ENCODE data around the gene SLX4IP.
A peak's percentile ranks its signal among the peaks of the same experiment; 100 is the strongest.

DNA sequence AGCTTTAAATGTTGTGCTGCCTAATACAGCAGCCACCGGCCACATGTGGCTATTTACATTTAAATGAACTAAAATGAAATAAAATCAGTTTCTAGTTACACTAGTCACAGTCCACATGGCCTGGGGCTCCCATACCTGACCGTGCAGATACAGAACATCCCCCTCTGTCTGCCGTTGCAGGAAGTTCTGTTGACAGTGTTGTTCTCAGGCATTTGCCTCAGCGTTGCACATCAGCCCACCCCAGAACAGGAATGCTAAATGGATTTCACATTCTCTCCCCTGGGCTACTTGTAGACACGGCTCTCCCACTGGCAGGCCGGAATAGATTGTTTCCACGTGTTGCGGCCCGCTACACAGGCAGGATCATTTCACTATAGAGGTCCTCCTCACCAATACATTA, 212.4 kb downstream of the SLX4IP start:
- TF ChIP-seq, protein P1, sequence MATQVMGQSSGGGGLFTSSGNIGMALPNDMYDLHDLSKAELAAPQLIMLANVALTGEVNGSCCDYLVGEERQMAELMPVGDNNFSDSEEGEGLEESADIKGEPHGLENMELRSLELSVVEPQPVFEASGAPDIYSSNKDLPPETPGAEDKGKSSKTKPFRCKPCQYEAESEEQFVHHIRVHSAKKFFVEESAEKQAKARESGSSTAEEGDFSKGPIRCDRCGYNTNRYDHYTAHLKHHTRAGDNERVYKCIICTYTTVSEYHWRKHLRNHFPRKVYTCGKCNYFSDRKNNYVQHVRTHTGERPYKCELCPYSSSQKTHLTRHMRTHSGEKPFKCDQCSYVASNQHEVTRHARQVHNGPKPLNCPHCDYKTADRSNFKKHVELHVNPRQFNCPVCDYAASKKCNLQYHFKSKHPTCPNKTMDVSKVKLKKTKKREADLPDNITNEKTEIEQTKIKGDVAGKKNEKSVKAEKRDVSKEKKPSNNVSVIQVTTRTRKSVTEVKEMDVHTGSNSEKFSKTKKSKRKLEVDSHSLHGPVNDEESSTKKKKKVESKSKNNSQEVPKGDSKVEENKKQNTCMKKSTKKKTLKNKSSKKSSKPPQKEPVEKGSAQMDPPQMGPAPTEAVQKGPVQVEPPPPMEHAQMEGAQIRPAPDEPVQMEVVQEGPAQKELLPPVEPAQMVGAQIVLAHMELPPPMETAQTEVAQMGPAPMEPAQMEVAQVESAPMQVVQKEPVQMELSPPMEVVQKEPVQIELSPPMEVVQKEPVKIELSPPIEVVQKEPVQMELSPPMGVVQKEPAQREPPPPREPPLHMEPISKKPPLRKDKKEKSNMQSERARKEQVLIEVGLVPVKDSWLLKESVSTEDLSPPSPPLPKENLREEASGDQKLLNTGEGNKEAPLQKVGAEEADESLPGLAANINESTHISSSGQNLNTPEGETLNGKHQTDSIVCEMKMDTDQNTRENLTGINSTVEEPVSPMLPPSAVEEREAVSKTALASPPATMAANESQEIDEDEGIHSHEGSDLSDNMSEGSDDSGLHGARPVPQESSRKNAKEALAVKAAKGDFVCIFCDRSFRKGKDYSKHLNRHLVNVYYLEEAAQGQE (tag by site-specific recombination; IDR thresholded peaks at IDR 0.05), result no peak
- TF ChIP-seq CTCF (tag by site-specific recombination; IDR thresholded peaks at IDR 0.05), result 0 out of 2 replicates have a peak, but pooled peaks have one; percentile 9
- no peak for TF ChIP-seq ZNF324 (tag by site-specific recombination; IDR thresholded peaks at IDR 0.05)
- TF ChIP-seq ZNF660 (tag by site-specific recombination; IDR thresholded peaks at IDR 0.05), result no peak
- TF ChIP-seq ZNF510 (tag by site-specific recombination; IDR thresholded peaks at IDR 0.05; ENCODE audit: insufficient replicate concordance), result no peak
- no peak for TF ChIP-seq ZBTB26 (tag by site-specific recombination; optimal IDR thresholded peaks at IDR 0.05)
- TF ChIP-seq ZNF138 (tag by site-specific recombination; IDR thresholded peaks at IDR 0.05; ENCODE audit: borderline replicate concordance), result no peak
- TF ChIP-seq ZBTB10 (tag by site-specific recombination; IDR thresholded peaks at IDR 0.05), result no peak
- TF ChIP-seq ZNF548 (tag by site-specific recombination; IDR thresholded peaks at IDR 0.05), result no peak
- no peak for TF ChIP-seq ZNF416 (tag by site-specific recombination; IDR thresholded peaks at IDR 0.05)

Data from HEK293 (cell line).